HG02981 (cell line): Measurements from ENCODE around the gene ABRACL.
"Not testable (repeated sequence)": the region's sequence is repeated elsewhere in the genome, so short reads cannot be mapped to it uniquely, and the experiment has no call there.

ENCODE experiments used
- ATAC-seq: cut with Tn5 transposase; IDR thresholded peaks from one replicate; pipeline ENCODE4 v1.9.1; 2021; ENCODE audit warnings: mild to moderate bottlenecking, moderate library complexity; ENCODE audit not compliant: unreplicated experiment

Gene ABRACL

DNA sequence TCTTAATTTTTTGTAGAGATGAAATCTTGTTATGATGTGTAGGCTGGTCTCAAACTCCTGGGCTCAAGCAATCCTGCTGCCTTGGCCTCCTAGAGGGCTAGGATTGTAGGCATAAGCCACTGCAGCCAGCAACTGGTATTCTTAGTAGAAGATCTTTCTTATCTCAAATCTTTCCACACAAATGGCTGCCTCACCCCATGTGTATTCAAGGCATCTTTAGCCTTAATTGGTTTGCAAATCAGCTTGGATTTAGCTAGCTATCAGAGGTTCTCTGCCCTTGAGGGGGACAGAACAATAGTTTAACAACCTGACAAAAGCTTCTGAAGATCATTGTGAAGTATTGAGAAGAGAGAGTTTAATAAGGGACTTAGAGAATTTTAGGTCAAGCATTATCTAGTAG is 17.9 kb upstream of the ABRACL start:
- no peak for ATAC-seq

DNA sequence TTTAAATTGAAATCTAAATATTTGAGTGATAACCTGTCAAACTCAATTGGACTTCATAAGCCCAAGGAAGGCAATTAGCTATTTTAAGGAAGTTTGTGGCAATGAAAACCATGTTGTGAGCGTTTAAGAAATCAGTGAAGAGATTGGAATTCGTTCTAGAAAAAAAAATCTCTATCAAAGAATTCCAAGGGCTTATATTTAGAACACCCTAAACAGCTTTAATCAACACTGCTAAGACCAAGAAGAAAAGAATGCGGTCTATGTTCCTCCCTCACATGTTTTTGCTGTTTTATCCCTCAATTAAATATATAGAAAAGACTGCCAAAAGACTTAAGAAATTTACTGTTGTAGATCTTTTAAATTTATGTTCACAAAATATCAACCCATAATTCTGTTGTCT is 16.6 kb upstream of the ABRACL start:
- ATAC-seq = no peak

DNA sequence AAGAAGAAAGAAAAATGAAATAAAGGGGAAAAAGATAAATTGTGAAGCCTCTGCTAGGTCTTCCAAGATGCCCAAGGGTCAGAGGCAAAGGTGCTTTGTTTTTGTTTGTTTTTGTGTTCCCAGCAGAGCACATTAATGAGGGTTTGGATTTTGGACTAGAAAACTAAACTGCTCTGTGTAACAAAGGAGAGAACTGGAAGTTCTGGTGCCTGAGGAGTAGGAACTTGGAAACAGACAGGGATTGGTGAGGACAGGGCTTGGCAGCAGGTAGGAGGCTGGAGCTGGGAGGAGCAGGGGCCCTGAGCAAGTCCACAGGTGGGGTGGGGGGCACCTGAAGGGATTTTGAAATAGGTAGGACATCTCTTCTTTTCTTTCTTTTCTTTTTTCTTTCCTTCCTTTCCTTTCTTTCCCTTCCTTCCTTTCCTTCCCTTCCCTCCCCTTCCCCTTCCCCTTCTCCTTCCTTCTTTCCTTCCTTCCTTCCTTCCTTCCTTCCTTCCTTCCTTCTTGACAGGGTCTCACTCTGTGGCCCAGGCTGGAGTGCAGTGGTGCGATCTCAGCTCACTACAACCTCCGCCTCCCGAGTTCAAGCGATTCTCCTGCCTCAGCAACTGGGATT is 15.3 kb upstream of the ABRACL start:
- ATAC-seq = no peak

DNA sequence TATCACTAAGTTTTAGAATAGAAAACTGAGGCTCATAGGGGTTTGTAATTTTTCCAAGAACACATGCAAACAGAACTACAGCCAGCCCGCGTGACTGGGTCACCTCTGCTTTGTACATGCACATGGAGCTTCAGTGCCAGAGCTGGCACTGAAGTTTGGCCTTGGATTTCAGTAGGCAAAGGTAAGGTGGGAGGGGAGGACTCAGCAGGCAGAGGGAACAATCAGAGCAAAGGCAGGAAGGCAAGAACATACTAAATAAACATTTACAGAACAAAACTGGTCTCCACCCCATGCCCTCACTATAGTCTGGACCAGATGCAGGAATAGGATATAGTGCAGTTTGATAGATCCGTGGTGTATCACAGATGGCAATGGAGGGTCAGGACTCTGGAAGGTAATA is 13.6 kb upstream of the ABRACL start:
- no peak for ATAC-seq

DNA sequence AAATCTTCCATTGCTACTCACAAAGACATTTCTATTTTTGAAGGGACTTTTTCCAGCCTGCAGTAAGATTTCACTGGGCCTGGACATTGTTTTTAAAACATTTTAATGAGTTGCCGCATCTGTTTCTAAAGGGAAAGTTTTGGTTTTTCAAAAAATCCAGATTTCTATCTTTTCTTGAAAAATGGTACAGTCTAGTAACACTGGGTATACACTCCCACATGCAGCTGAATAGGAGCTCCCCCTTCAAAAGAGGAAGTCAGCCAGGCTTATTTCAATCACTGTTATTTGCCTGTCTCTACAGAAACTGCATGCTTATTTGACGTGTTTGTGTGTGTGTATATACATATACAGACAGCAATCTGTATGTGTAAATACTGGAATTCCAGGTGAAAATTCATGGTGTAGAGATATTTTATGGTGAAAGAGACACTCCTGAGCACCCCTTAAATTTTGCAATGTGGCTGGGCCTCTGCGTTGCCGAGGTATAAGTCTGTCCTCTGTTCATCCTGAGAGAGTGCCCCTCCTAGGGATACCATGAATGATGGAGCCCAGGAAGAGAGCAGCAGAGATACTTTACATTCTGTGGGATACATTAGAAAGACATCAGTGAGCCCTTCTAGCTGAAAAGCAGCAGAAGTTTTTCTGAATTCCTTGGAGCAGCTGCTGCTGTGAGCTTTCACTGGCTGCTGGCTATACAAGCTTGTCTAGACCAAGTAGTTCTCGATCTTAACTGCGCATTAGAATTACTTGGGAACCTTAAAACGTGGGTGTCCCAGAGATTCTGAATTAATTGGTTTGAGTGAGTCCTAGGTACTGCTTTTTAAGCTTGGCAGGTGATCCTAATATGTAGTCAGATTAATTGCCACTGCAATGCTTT is 12.0 kb upstream of the ABRACL start:
- peak; percentile 90 for ATAC-seq

DNA sequence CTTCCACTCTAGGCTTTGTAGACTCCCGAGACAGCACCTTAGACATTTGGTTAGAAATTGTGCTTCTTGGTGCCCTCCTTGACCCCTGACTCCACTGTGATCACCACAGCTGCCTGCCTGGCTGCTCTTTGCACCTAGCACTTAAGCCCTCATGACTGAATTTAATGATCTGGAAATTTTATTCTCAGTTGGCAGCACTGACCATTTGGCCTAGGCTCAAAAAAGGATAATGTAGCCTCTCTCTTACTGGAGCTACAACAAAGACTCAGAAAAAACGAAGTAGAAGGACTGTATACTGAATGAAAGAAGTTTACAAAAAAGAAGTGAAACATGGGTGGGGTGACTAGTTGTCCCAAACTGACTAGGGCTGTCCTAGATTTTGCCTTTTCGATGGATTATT is 11.3 kb upstream of the ABRACL start:
- no peak for ATAC-seq

DNA sequence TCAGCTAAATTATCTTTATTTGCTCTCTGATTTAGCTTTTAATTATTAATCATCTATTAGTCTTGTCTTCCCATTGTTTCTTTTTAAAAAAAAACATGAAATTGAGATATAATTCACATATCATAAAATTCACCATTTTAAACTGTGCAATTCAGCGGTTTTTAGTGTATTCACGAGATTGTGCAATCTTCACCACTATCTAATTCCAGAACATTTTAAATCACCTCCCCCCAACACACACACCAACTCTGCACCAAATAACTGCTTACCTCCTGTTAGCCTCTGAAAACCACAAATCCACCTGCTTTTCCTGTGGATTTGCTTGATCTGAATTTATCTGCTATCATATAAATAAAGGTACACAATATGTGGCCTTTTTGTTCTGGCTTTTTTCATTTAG is 8.8 kb upstream of the ABRACL start:
- ATAC-seq = no peak

DNA sequence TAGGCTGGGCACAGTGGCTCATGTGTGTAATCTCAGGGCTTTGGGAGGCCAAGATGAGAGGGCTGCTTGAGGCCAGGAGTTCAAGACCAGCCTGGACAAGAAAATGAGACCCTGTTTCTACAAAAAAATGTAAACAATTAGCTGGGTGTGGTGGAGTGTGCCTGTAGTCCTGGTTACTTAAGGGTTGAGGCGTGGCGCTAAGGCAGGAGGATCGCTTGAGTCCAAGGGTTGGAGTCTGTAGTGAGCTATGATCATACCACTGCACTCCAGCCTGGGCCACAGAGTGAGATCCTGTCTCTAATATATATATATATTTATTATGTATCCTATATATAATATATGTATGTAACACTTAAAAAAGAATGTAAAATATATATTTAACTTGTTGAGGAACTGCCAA is 7.9 kb upstream of the ABRACL start:
- no peak for ATAC-seq

DNA sequence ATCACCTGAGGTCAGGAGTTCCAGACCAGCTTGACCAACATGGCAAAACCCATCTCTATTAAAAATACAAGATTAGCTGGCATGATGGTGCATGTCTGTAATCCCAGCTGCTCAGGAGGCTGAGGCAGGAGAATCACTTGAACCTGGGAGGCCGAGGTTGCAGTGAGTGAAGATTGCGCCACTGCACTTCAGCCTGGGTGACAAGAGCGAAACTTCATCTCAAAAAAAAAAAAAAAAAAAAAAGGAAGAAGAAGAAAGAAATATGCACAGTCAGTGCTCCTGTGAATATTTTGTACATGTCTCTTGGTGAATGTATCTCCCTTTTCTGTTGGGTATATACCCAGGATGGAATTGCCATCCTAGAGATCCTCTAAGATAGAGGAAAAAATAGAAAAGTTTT is 3.1 kb upstream of the ABRACL start:
- ATAC-seq = not testable (repeated sequence)

DNA sequence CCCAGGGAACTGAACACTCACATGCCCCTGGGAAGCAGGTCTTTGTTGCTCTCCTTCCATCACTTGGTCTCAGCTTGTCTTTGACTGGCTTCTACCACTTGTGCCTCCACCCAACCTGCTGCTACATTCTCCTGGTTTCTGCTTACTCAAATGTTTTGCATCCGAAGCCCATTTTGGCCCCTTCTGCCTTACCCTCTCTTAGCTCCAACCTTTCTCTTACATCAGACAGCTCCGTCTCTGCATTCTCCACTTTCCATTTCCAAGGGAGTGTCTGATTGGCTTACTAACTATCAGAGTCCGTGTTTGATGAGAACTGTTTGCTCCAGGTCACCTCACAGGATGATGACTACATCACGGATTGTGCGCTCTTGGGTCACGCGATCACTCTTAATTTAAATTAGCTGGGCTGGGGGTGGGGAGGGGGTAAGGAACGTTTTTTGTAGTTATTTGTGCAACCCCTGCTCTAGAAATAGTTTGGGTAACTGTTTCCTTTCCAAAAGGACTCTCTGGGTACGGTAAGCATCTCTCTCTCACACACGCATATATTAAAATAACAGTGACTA is 844 bp upstream of the ABRACL start:
- peak; percentile 29 for ATAC-seq

DNA sequence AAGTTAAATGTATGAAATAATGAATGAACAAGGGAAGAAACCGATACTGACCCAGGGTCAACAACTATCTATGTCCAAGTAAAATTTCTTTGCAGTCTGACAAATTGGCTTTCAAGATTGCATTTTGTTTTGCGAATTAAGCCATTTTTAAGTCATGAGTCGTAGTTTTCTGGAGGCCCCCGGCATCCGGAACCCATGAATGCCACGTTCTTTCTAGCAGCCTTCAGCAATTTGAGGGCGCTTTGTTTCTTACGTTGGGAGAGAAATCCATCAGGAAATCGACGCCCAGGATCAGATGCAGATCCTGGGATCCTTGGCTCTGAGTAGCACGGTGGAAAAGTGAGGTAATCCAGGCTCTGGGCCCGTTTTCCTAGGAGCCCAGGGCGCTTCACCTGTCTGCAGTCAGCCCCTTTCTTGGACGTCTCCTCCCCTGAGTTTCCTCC is 309 bp upstream of the ABRACL start:
- peak; percentile 1 for ATAC-seq

DNA sequence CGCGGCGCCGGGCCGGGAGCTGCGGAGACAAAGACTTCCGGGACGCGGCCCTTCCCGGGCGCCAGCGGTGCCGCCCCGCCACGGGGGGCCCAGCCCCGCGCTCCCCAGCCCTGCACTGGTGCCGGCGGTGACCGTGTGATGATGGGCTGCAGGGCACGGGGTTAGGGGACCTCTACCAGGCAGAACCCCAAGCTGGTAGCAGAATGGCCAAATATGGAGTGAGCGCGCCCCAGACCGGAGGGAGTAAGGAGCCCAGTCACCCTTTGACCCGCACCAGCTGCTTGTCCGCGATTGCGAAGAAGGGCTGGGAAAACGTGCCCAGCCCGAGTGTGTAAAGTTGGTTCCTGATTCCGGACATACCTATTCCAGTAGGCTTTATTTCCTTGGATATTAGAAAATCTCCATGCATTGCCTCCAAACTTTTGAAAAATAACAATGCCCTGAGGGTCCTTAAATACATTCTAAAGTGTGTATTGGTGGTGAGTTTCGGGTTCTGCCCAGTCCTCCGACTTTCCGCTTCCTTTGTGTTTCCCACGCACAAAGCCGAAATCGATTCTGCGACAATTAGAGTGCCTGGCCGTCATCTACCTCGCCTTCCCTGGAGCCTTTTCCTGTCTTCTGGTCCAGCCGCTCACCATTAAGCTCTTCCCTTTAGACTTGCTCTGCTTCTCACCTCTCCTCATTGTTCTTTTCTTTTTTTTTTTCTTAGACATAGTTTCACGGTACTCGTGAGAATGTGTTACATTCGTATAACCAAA is 1.1 kb downstream of the ABRACL start:
- peak; percentile 26 for ATAC-seq

DNA sequence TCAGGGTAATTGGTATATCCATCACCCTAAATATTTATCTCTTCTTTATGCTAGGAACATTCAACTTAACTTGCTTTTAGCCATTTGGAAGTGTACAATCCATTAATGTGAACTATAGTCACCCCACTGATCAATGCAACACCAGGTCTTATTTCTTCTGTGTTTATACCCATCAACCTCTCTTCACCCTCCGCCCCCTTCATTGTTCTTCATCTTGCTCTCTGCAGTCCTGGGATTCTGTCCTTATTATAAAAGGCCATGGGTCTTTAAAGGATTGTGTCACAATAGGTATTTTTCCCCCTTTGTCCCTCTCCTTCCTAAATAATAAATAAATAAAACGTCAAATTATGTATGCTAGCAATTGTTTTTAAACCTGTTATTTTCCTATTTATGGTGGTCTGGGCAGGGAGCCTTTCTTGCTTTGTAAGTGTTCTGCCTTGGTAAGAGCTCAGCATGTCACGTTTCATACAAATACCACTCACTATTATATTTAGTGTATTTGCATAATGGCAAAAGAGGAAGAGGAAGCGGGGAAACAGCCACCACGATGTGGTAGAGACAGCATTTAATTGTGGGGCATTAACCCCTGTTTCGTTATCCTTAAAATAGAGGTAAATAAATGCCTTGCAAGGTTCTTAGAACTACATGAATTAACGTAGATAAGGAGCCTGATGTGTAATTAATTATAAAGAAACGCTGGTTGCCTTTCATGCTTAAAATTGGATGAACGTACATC is 1.9 kb downstream of the ABRACL start:
- peak; percentile 59 for ATAC-seq

DNA sequence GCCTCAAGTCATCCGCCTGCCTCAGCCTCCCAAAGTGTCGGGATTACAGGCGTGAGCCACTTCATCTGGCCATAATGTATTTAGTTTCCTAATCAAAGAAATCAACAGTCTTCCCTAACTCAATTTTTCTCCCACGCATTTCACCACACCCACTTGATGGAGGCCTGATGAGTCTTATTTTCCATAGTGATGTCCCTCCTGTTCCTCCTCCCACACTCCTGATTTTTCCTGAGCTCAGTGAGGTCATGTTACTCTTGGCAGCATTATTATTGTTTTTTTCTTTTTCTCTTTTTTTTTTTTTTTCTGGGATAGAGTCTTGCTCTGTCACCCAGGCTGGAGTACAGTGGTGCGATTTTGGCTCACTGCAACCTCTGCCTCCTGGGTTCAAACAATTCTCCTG is 8.9 kb downstream of the ABRACL start:
- ATAC-seq = no peak

DNA sequence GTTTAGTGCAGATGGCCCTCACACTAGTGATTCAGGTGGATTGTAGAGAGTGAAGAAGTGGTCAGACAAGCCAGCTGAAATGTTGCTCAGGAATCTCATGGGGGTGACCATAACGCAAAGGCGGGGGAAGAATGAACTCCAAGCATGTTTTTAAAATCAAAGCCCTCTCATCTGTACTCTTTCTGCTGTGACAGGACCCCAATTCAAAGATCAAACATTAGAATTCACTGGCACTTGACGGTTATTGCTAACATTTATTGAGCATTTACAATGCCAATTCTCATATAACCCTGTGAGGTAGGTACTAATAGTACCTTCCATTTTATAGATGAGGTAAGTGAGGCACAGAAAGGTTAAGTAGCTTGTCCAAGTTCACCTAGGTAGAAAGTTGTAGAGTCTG is 15.7 kb downstream of the ABRACL start:
- ATAC-seq = no peak

DNA sequence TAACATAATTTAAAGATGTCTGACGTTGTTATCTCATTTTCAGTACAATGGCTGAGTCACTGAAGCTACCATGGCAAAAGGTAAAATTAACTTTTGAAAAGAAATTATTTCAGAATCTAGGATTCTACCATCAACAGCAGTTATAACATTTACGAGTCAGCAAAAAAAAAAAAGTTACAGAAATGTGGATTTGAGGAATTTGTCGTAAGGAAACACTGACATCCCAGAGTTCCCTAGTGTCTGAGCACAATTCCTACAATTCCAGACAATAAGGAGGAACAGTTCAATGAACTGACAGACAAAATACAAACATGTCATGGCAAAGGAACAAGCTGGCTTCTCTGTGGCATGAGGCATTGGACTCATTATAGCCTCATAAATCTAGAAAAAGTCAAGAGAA is 19.1 kb downstream of the ABRACL start:
- no peak for ATAC-seq

DNA sequence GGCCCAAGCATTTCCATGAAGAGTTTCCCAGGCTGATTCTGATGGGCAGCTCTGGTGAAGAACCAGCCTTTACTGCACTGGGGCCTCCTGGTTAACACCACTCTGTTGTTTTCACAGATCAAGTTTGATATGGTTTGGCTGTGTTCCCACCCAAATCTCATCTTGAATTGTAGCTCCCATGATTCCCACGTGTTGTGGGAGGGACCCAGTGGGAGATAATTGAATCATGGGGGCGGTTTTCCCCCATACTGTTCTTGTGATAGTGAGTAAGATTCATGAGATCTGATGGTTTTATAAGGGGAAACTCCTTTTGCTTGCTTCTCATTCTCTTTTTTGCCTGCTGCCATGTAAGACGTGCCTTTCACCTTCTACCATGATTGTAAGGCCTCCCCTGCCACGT is 20.4 kb downstream of the ABRACL start:
- not testable (repeated sequence) for ATAC-seq

DNA sequence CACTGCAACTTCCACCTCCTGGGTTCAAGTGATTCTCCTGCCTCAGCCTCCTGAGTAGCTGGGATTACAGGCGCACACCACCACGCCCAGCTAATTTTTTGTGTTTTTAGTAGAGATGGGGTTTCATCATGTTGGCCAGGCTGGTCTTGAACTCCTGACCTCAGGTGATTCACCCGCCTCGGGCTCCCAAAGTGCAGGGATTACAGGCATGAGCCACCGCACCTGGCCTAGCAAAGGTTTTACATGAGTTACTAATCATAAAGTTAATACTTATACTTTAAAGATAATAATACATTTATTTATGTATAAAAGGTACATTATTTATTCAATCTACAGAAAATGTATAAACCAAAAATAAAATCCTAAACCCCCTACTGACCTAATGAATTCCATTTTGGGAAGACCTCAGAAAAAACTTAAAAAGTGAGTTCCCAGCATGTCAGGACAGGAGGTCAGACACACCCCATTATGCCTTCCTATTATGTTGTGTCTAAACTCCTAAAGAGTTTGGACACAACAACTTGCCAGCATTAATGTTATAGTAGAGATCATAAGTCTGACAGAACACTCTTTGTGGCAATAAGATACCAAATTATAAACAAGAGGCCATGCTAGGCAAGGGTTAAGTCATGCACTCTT is 21.7 kb downstream of the ABRACL start:
- ATAC-seq = not testable (repeated sequence)

DNA sequence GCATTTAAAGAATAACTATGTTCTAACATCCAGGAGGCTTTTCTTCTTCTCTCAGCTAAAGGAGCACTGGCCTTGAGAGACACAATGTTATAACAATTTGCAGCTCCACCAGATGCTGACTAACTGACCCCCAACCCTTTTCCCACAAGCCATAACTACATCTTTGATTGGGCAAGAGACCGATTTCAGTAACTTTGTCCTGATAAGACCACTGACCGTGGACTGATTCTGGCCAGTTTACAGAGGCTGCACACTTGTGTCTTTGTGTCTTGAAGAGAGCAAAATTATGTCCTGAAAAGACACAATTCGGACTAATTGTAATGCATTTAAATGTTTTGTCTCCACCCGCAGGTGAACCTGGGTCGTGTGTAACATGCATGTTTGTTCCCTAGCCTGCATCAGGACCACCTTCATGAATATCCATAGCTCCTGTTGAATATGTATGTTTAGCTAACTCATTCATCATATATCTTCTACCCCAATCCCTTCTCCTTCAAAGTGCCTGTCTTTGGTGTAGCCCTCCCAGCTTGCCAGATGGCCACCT is 22.3 kb downstream of the ABRACL start:
- ATAC-seq = no peak
